GM19438 (cell line): ENCODE results near the gene PARS2.
A peak's percentile ranks its signal among the peaks of the same experiment; 100 is the strongest.
"Not testable (repeated sequence)": the region's sequence is repeated elsewhere in the genome, so short reads cannot be mapped to it uniquely, and the experiment has no call there.

Source experiments
- ATAC-seq: cut with Tn5 transposase; IDR thresholded peaks from one replicate; pipeline ENCODE4 v1.9.1; 2021; ENCODE audit warnings: low read depth; ENCODE audit not compliant: unreplicated experiment

The PARS2 gene

GRCh38 chr1:54775828-54776721, 11.8 kb upstream of the PARS2 start:
- ATAC-seq, result not testable (repeated sequence)

GRCh38 chr1:54774820-54775498, 10.6 kb upstream of the PARS2 start:
- ATAC-seq, result no peak

- no peak for ATAC-seq
These were observed 8.6 kb upstream of the PARS2 start for GRCh38 chr1:54772951-54773350.

GRCh38 chr1:54768093-54768492, 3.8 kb upstream of the PARS2 start:
- ATAC-seq, result no peak

- ATAC-seq, result no peak
These were observed 3.2 kb upstream of the PARS2 start for GRCh38 chr1:54767526-54767925.

- no peak for ATAC-seq
These were observed 2.4 kb upstream of the PARS2 start for GRCh38 chr1:54766726-54767125.

- ATAC-seq, result peak; percentile 3
These were observed 719 bp upstream of the PARS2 start for GRCh38 chr1:54764922-54765561.

- ATAC-seq, result no peak
These were observed 549 bp downstream of the PARS2 start for GRCh38 chr1:54763816-54764132.

- no peak for ATAC-seq
These were observed 5.5 kb downstream of the PARS2 start for GRCh38 chr1:54758678-54759348.

- ATAC-seq, result no peak
These were observed 6.5 kb downstream of the PARS2 start for GRCh38 chr1:54757833-54758232.

- ATAC-seq, result no peak
These were observed 9.6 kb downstream of the PARS2 start for GRCh38 chr1:54754486-54755285.

GRCh38 chr1:54754045-54754444, 10.3 kb downstream of the PARS2 start:
- ATAC-seq, result no peak

- ATAC-seq, result no peak
These were observed 12.9 kb downstream of the PARS2 start for GRCh38 chr1:54751426-54751825.

- ATAC-seq, result no peak
These were observed 13.7 kb downstream of the PARS2 start for GRCh38 chr1:54750596-54750995.

- no peak for ATAC-seq
These were observed 16.1 kb downstream of the PARS2 start for GRCh38 chr1:54748094-54748835.

- ATAC-seq, result no peak
These were observed 18.5 kb downstream of the PARS2 start for GRCh38 chr1:54745864-54746263.

GRCh38 chr1:54745274-54745673, 19.0 kb downstream of the PARS2 start:
- ATAC-seq, result no peak

- ATAC-seq, result no peak
These were observed 19.6 kb downstream of the PARS2 start for GRCh38 chr1:54744696-54745095.

- no peak for ATAC-seq
These were observed 20.7 kb downstream of the PARS2 start for GRCh38 chr1:54743416-54744226.
